HEK293 (cell line): Measurements from ENCODE around the gene C1orf21.

Experiments
- CTCF ChIA-PET: fragments of 350-600 bp; formaldehyde crosslinking; extraction: SDS; loops from one replicate; lab custom pipeline; 2021; ENCODE audit warnings: antibody characterized with exemption; lab: Yijun Ruan, JAX
- POLR2A ChIA-PET: fragments of 300-600 bp; formaldehyde crosslinking; extraction: SDS; loops from one replicate; lab custom pipeline; 2020; ENCODE audit warnings: antibody characterized with exemption, inconsistent platforms; lab: Yijun Ruan, JAX
- H3K27ac ChIP-seq: fragments of 200-500 bp; sonication (Bioruptor generic); 2 replicates; pipeline ENCODE4 v1.5.1; 2014; ENCODE audit warnings: low read depth, low read length, control low read depth, inconsistent platforms; ENCODE audit errors: extremely low read depth
- H3K36me3 ChIP-seq, 2 experiments: fragments of 200-500 bp in 1 of 2; sonication (Bioruptor generic) in 1 of 2; 1 replicate in 1 of 2; 2 replicates in 1 of 2; pipeline ENCODE4 v1.5.1; 2014 to 2017; ENCODE audit warnings: inconsistent platforms in 2 of 2, low read length in 2 of 2; ENCODE audit not compliant: control insufficient read depth in 2 of 2, insufficient read depth in 1 of 2
- H3K4me1 ChIP-seq: fragments of 200-500 bp; sonication (Bioruptor generic); 2 replicates; pipeline ENCODE4 v1.5.1; 2014; ENCODE audit warnings: mild to moderate bottlenecking, low read length, inconsistent platforms; ENCODE audit not compliant: control insufficient read depth, insufficient read depth
- H3K4me3 ChIP-seq: 2 replicates; pipeline ENCODE4 v1.5.1; 2011; ENCODE audit warnings: low read depth, mild to moderate bottlenecking, control low read depth, low read length, moderate library complexity
- H3K9me3 ChIP-seq: fragments of 200-500 bp; sonication (Bioruptor generic); 2 replicates; pipeline ENCODE4 v1.5.1; 2014; ENCODE audit warnings: low read depth, low read length, inconsistent platforms; ENCODE audit not compliant: control insufficient read depth, insufficient read depth
- HOXA7 ChIP-seq: sonication (generic); formaldehyde crosslinking; IDR thresholded peaks from 2 replicates; pipeline ENCODE4 v1.8.1; 2022; ENCODE audit warnings: missing genetic modification reagents, borderline replicate concordance
- MEIS1 ChIP-seq: sonication (generic); formaldehyde crosslinking; IDR thresholded peaks from 2 replicates; pipeline ENCODE4 v1.8.1; 2022; ENCODE audit warnings: missing genetic modification reagents, mild to moderate bottlenecking, borderline replicate concordance
- MYNN ChIP-seq: fragments of 450-650 bp; formaldehyde crosslinking; IDR thresholded peaks from 2 replicates; pipeline ENCODE4 v1.5.1; 2016; ENCODE audit warnings: missing biosample characterization, missing genetic modification characterization, borderline replicate concordance
- SCRT2 ChIP-seq: fragments of 450-650 bp; formaldehyde crosslinking; IDR thresholded peaks from 2 replicates; pipeline ENCODE4 v1.5.1; 2016; ENCODE audit warnings: missing biosample characterization, missing genetic modification characterization
- SP3 ChIP-seq: fragments of 450-650 bp; formaldehyde crosslinking; IDR thresholded peaks from 2 replicates; pipeline ENCODE4 v1.5.1; 2016; ENCODE audit warnings: missing biosample characterization, missing genetic modification characterization
- ZEB2 ChIP-seq: fragments of 450-650 bp; formaldehyde crosslinking; IDR thresholded peaks from 2 replicates; pipeline ENCODE4 v1.5.1; 2016; ENCODE audit warnings: missing biosample characterization, missing genetic modification characterization
- ZNF155 ChIP-seq: fragments of 450-650 bp; formaldehyde crosslinking; IDR thresholded peaks from 2 replicates; pipeline ENCODE4 v1.5.1; 2016; ENCODE audit warnings: missing biosample characterization, missing genetic modification characterization
- ZNF175 ChIP-seq: fragments of 450-650 bp; formaldehyde crosslinking; IDR thresholded peaks from 2 replicates; pipeline ENCODE4 v1.5.1; 2016; ENCODE audit warnings: missing biosample characterization, missing genetic modification characterization
- ZNF221 ChIP-seq: fragments of 450-650 bp; formaldehyde crosslinking; IDR thresholded peaks from 2 replicates; pipeline ENCODE4 v1.5.1; 2017; ENCODE audit warnings: missing biosample characterization, missing genetic modification characterization, borderline replicate concordance
- ZNF248 ChIP-seq: fragments of 450-650 bp; formaldehyde crosslinking; IDR thresholded peaks from 2 replicates; pipeline ENCODE4 v1.5.1; 2017; ENCODE audit warnings: missing biosample characterization, missing genetic modification characterization
- ZNF266 ChIP-seq: fragments of 450-650 bp; formaldehyde crosslinking; IDR thresholded peaks from 2 replicates; pipeline ENCODE4 v1.5.1; 2016; ENCODE audit warnings: missing biosample characterization, missing genetic modification characterization, low read depth
- ZNF292 ChIP-seq: fragments of 450-650 bp; formaldehyde crosslinking; IDR thresholded peaks from 2 replicates; pipeline ENCODE4 v1.5.1; 2016; ENCODE audit warnings: low read depth, missing biosample characterization, missing genetic modification characterization, borderline replicate concordance
- ZNF311 ChIP-seq: fragments of 450-650 bp; formaldehyde crosslinking; IDR thresholded peaks from 2 replicates; pipeline ENCODE4 v1.5.1; 2017; ENCODE audit warnings: missing biosample characterization, missing genetic modification characterization, borderline replicate concordance
- ZNF354C ChIP-seq: fragments of 450-650 bp; formaldehyde crosslinking; IDR thresholded peaks from 2 replicates; pipeline ENCODE4 v1.5.1; 2016; ENCODE audit warnings: missing biosample characterization, missing genetic modification characterization, low read depth, borderline replicate concordance
- ZNF404 ChIP-seq: fragments of 450-650 bp; formaldehyde crosslinking; IDR thresholded peaks from 2 replicates; pipeline ENCODE4 v1.5.1; 2017; ENCODE audit warnings: missing biosample characterization, missing genetic modification characterization
- ZNF555 ChIP-seq: fragments of 450-650 bp; formaldehyde crosslinking; conservative IDR thresholded peaks from 2 replicates; pipeline ENCODE4 v1.5.1; 2017; ENCODE audit warnings: missing biosample characterization, mild to moderate bottlenecking, missing genetic modification characterization, inconsistent platforms
- ZNF585B ChIP-seq: fragments of 450-650 bp; formaldehyde crosslinking; IDR thresholded peaks from 2 replicates; pipeline ENCODE4 v1.5.1; 2016; ENCODE audit warnings: missing biosample characterization, missing genetic modification characterization
- ZNF626 ChIP-seq: fragments of 450-650 bp; sonication (Bioruptor Pico); formaldehyde crosslinking; IDR thresholded peaks from 2 replicates; pipeline ENCODE4 v1.5.1; 2018; ENCODE audit warnings: missing biosample characterization, missing genetic modification characterization, inconsistent platforms
- ZNF670 ChIP-seq: fragments of 450-650 bp; formaldehyde crosslinking; IDR thresholded peaks from 2 replicates; pipeline ENCODE4 v1.5.1; 2016; ENCODE audit warnings: missing biosample characterization, missing genetic modification characterization, low read depth
- ZNF777 ChIP-seq: fragments of 450-650 bp; formaldehyde crosslinking; IDR thresholded peaks from 2 replicates; pipeline ENCODE4 v1.5.1; 2017; ENCODE audit warnings: missing biosample characterization, missing genetic modification characterization, borderline replicate concordance
- TF ChIP-seq, protein P1 (sequence below): IDR thresholded peaks from 2 replicates; pipeline ENCODE4 v1.6.1; 2011; ENCODE audit warnings: mild to moderate bottlenecking, low read depth, low read length, borderline replicate concordance
- TF ChIP-seq, protein P2 (sequence below): sonication (generic); formaldehyde crosslinking; IDR thresholded peaks from 2 replicates; pipeline ENCODE4 v1.8.1; 2022; ENCODE audit warnings: mild to moderate bottlenecking, moderate library complexity, missing genetic modification reagents
- TF ChIP-seq, protein P3 (sequence below): fragments of 450-650 bp; formaldehyde crosslinking; IDR thresholded peaks from 2 replicates; pipeline ENCODE4 v1.5.1; 2016; ENCODE audit warnings: missing biosample characterization, missing genetic modification characterization
- TF ChIP-seq, protein P4 (sequence below): fragments of 450-650 bp; formaldehyde crosslinking; IDR thresholded peaks from 2 replicates; pipeline ENCODE4 v1.5.1; 2016; ENCODE audit warnings: missing biosample characterization, missing genetic modification characterization

C1orf21 gene

DNA sequence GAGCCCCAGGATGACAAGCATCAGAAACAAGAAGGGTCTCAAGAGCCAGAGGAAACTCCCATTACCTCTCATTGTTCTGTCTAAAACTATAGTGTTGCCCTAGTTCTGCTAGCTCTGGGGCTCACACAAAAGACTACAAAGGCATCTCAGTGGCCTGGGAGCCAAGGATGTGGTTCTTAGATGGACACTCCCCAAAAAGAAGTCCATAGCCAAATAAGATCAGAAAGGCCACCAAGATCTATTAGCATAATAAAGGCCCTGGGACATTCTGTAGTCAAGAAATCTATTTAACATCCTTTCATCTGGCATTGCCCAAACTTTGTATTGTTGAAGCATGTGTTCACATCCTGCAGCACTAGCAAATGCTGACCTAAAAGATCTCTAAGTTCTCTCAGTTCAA is 268.4 kb downstream of the C1orf21 start:
- Histone ChIP-seq H3K9me3 (no peaks in the 10 kb centered on the region), H3K4me3 (no peak overlapping the region), H3K36me3 (no peaks in the 10 kb centered on the region), H3K4me1 (no peaks in the 10 kb centered on the region), H3K27ac (no peak overlapping the region)
- TF ChIP-seq MYNN (tag by site-specific recombination) (no peak), ZNF354C (tag by site-specific recombination) (no peak), ZNF155 (tag by site-specific recombination) (no peak), ZNF221 (no peak), SP3 (no peak), ZNF266 (no peak), ZNF248 (tag by site-specific recombination) (no peak), MEIS1 (no peak), ZNF670 (no peak), HOXA7 (CRISPR knock-in tag) (no peak), SCRT2 (tag by site-specific recombination) (no peak), ZNF626 (tag by site-specific recombination) (no peak), ZNF555 (tag by site-specific recombination) (no peak), ZNF777 (tag by site-specific recombination) (no peak), ZNF585B (tag by site-specific recombination) (no peak), ZNF175 (tag by site-specific recombination) (no peak), ZEB2 (tag by site-specific recombination) (no peak)
- TF ChIP-seq, protein P1, sequence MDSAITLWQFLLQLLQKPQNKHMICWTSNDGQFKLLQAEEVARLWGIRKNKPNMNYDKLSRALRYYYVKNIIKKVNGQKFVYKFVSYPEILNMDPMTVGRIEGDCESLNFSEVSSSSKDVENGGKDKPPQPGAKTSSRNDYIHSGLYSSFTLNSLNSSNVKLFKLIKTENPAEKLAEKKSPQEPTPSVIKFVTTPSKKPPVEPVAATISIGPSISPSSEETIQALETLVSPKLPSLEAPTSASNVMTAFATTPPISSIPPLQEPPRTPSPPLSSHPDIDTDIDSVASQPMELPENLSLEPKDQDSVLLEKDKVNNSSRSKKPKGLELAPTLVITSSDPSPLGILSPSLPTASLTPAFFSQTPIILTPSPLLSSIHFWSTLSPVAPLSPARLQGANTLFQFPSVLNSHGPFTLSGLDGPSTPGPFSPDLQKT: no peak
- TF ChIP-seq, protein P2, sequence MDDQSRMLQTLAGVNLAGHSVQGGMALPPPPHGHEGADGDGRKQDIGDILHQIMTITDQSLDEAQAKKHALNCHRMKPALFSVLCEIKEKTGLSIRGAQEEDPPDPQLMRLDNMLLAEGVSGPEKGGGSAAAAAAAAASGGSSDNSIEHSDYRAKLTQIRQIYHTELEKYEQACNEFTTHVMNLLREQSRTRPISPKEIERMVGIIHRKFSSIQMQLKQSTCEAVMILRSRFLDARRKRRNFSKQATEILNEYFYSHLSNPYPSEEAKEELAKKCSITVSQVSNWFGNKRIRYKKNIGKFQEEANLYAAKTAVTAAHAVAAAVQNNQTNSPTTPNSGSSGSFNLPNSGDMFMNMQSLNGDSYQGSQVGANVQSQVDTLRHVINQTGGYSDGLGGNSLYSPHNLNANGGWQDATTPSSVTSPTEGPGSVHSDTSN (CRISPR knock-in tag): no peak
- TF ChIP-seq, protein P3, sequence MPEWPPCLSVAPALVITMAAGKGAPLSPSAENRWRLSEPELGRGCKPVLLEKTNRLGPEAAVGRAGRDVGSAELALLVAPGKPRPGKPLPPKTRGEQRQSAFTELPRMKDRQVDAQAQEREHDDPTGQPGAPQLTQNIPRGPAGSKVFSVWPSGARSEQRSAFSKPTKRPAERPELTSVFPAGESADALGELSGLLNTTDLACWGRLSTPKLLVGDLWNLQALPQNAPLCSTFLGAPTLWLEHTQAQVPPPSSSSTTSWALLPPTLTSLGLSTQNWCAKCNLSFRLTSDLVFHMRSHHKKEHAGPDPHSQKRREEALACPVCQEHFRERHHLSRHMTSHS (tag by site-specific recombination): no peak
- ChIA-PET CTCF (interaction anchor here (1.3 to 3.0 kb wide), 2 partner anchors 9 to 11 kb away, joined by 3 to 16 read pairs; no protein-coding TSS in a partner anchor), POLR2A (no interaction called here)

DNA sequence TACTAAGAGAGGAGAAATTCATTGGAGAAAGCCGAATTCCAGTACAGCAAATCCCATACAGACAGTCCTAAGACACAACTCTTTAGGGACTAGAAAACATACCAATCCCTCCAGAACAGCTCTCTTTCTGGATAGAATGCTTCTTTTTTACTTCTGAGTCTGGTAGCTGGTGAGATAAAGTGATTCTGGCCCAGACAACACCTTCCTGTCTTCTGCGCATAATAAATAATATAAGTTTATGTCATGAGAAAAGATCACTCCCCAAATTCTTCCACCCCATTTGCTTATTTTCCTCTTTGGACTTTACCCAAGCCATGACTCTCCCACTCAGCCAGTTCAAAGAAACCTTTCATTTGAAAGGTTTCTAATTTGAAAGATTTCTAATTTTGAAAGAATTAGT is 269.4 kb downstream of the C1orf21 start:
- POLR2A ChIA-PET: no interaction called here
- Histone ChIP-seq H3K36me3 (no peaks in the 10 kb centered on the region), H3K27ac (no peak overlapping the region), H3K4me1 (no peaks in the 10 kb centered on the region), H3K9me3 (no peaks in the 10 kb centered on the region), H3K4me3 (no peak overlapping the region)
- no peak for TF ChIP-seq ZNF404 (tag by site-specific recombination)
- TF ChIP-seq ZNF311 (tag by site-specific recombination): no peak
- no peak for TF ChIP-seq ZNF292 (tag by site-specific recombination)
- TF ChIP-seq, protein P4, sequence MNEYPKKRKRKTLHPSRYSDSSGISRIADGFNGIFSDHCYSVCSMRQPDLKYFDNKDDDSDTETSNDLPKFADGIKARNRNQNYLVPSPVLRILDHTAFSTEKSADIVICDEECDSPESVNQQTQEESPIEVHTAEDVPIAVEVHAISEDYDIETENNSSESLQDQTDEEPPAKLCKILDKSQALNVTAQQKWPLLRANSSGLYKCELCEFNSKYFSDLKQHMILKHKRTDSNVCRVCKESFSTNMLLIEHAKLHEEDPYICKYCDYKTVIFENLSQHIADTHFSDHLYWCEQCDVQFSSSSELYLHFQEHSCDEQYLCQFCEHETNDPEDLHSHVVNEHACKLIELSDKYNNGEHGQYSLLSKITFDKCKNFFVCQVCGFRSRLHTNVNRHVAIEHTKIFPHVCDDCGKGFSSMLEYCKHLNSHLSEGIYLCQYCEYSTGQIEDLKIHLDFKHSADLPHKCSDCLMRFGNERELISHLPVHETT (tag by site-specific recombination): no peak
- CTCF ChIA-PET: interaction anchor here (0.7 to 3.0 kb wide), 3 partner anchors 8 to 1001 kb away, joined by 3 to 16 read pairs (median 3); no protein-coding TSS in a partner anchor
